AG08395 (cell line): ENCODE measurements around the gene PGBD4.

Source experiments
- DNase-seq: peaks from one replicate; pipeline ENCODE4 v3.0.0; 2012; ENCODE audit warnings: mixed read lengths, low spot score

The PGBD4 gene

DNA sequence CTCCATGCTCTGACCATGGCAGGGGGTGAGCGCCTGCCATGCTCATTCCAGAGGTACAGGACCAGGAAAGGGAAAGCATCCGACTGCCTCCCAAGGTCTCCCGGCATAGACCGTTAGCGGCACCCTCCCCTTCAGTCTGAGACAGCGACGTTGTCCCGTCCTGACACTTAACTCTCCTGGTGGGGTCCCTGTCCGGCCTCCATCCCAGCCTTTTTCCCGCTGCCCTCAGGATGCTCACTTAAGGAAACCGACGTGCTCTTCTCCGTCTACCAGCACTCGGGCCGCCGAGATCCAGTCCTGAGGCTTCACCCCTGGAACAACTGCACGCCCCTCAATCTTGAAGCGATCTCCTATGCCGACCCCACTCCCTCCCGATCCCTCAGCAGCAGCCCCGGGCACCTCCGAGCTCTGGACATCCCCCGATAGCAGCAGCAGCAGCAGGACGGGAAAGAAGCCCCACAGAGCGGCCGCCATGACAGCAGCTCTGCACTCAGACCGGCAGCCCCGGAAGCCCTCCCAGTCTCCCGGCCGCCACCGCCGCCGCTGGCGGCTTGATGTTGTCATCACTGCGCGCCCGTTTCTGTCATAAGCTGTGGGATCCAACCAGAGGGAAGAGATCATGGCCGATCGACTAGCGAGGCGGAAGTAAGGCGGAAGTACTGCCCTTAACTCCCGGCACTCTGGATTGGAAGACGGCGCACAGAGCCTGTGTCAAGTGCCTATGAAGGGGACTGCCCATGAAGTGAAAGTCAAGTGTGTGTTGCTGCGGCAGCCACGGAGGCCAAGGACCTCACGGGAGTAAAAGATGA, at the start of gene PGBD4, which contains the start of gene EMC7:
Gene PGBD4, plus strand, starts transcription at position 718 of the 809 bp plus-strand sequence. CDS start 449 bp downstream, outside the sequence.
Gene EMC7, minus strand, starts transcription at position 497 of the 809 bp plus-strand sequence. Its CDS starts 23 bp downstream, at position 474.
- DNase-seq: peak; percentile 98

DNA sequence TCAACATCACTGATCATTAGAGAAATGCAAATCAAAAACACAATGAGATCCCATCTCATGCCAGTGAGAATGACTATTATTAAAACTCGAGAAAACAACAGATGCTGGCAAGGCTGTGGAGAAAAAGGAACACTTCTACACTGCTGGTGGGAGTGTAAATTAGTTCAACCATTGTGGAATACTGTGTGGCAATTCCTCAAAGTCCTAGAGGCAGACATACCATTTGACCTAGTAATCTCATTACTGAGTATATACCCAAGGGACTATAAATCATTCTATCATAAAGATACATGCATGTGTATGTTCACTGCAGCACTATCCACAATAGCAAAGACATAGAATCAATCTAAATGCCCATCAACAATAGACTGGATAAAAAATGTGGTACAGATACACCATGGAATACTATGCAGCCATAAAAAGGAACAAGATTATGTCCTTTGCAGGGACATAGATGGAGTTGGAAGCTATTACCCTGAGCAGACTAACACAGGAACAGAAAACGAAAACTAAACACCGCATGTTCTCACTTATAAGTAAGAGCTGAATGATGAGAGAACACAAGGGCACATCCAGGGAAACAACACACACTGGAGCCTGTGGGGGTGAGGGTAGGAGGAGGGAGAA, 47.7 kb upstream of the PGBD4 start:
- no peak for DNase-seq

DNA sequence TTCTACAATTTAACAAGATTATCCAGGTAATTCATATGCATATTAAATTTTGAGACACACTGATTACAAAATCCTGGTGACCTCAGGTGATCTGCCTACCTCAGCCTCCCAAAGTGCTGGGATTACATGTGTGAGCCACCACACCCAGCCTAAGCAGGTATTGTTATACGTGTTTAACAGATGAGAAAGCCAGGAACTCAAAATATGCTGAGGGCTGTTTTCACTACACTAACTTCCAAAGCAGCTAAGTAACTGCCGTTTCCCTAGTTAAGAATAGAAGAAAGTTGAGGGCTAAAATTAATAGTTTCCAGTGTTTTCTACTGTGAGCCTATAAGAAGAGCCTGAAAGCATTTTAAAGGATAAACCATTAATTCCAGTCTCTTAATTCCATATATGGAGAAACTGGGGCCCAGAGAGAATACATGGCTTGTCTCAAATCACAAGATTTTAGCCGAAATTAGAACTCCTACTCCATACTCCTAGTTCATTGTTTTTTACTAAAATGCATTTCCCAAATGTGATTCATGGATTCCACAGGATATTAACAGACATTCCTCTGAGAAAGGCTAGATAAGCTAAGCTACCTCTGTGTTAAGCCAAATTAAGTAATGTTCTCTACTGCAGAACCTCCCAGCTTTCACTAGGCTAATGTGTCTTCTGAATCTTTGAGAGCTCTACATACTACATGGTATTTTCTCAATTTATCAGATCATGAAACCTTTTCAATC, 45.9 kb upstream of the PGBD4 start:
- DNase-seq: peak; percentile 72

DNA sequence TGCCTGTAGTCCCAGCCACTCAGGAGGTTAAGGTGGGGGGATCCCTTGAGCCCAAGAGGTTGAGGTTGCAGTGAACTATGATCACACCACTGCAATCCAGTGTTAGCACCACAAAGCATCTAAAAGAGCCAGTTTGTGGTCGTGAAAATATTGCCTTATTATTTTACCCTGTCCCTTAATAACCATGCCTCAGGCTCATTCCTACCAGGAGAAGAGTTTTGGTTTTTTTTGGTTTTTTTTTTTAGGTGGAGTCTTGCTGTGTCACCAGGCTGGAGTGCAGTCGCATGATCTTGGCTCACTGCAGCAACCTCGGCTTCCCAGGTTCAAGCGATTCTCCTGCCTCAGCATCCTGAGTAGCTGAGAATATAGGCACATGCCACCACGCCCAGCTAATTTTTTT, 45.0 kb upstream of the PGBD4 start:
- no peak for DNase-seq

DNA sequence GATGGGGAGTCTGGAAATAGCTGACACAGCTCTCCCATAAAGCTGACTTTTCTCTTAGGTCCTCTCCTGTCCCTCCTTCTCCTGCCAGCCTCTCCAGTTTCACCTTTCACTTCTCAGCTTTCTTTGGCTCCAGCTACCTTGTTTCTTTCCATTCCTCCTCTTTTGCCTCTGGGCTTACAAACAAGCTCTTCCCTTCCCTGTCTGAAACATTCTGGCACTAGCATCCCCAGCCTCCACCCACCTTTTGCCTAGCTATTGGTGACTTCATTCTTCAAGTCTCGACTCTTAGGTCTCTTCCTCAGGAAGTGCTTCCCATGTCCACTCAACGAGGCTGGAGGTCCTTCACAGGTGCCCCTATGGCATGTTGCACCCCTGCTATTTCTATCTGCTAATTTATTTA, 42.4 kb upstream of the PGBD4 start:
- no peak for DNase-seq

DNA sequence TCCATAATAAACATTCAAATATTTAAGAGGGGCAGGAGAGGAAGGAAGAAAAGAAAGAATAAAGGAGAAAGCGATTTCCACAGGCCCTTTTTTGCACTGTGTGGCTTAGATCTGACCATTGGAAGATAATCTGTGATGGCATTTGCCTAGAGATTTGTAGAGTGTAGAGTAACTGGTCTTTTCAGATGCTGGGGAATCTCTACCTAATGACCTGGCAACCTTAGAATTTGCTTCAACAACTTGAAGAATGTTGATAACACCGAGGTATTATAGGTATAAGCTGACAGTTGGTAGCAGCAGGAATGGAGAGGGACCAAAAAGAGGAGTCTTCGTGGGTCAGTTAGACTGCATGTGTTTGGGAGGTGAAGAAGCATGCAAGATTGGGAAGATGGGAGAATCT, 41.9 kb upstream of the PGBD4 start:
- DNase-seq: no peak

DNA sequence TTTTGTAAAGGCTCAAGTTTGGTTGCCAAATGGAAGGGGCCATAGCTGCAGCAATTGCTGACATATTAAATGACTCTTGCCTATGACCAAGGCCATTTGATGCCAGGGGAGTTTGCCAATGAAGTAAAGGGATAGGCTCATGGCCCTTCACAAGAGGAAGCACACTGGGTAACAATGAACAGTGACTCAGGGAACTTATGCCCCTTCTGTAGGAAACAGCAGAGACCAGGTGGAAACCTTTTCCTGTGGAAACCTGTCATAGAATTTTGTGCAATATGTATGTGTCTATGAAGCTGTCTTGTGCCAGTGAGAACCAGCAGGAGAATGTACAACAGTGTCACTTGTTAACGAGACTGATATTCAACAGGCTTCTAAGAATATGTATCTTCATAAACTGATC, 37.4 kb upstream of the PGBD4 start:
- no peak for DNase-seq

DNA sequence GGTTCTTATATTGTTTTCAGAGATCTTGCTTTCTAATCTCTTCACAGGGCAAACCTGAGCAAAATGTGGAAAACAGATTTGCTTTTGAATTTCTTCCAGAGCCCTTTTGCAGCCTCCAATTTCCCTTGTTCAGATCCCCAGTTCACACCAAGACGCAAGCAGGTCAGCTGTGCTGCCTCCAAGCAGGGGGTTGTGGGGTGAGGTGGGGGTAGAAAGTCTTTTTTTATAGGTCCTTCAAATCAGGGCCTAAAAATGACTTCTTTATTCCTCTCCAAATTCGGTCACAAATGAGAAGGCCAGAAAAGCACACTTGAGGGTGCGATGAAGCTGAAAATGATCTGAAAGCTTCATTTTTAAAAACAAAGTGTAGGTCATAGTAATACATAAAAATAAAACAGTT, 36.6 kb upstream of the PGBD4 start:
- no peak for DNase-seq

DNA sequence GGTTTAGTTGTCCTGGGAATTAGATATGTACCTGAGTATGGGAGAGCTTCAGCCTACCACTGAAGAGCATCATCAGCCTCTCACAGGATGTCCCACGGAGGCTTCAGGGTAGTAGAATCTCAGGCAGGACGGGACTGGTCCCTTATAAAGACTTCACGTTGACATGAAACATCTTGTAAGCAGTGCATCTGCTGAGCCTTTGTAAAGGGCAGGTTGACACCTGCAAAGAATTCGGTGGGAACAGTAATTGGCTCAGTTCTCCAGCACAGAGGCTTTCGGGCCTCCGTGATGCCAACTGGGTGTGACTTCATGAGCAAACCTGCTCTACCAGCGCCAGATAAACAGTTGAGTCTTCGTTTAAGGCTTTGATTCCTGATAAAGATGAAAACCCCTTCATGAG, 35.9 kb upstream of the PGBD4 start:
- DNase-seq: no peak

DNA sequence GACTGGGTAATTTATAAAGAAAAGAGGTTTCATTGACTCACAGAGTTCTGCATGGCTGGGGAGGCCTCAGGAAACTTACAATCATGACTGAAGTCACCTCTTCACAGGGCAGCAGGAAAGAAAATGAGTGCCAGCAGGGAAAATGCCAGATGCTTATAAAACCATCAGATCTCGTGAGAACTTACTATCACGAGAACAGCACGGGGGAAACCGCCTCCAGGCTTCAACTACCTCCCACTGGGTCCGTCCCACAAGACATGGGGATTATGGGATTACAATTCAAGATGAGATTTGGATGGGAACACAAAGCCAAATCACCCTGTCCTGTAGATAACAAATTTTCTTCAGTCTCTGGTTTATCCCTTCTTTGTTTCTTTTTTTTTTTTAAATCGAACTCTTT, 31.9 kb upstream of the PGBD4 start:
- DNase-seq: no peak

DNA sequence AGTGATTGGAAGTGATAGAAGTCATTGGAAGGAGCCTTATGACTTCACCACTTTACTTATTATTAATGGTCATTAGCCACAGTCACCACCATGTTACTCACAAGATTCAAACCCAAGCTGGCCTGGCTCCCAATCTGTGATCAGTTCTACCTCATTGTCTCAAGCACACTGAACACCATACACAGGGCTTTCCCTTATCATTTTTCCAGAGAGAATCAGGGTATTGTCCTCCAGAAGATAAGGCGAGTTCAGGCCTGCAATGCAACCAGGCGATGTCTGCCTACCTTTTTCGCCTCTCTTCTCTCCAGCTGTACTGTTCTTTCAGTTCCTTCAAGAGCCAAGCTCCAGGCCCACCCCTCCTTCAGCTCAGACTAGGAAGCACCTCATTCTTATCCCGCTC, 25.1 kb upstream of the PGBD4 start:
- DNase-seq: no peak

DNA sequence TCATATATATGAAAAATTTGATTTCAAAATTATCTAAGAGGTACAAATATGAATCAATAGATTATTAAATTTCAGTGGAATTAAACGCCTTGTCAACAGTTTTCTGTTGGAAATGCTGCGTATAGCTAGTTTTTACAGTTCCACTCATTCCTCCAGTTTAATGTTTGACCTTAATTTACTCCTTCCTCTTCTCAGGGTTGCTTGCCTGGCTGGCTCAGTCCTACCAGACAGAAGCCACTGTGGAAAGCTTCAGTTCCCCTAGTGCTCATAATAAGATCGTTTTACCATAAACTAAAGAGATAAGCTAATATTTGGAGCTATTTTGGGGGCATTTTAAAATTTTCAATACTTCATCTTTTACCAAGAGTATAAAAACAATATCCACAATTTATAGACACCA, 23.0 kb upstream of the PGBD4 start:
- no peak for DNase-seq

DNA sequence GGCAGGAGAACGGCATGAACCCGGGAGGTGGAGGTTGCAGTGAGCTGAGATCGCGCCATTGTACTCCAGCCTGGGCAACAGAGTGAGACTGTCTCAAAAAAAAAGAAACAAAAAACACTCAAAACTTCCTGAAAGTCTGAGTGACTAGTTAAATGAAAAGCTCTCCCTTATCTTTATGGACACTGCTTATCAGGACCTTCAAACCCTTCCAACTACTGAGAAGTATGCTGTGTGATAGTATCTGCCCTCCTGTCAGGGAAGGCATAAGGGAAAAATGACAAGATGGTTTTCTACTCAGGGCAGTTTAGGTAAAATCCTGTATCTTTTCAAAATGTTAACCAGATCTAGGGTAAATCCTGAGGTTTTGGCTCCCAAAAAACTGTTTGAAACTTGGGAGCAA, 22.0 kb upstream of the PGBD4 start:
- DNase-seq: no peak

DNA sequence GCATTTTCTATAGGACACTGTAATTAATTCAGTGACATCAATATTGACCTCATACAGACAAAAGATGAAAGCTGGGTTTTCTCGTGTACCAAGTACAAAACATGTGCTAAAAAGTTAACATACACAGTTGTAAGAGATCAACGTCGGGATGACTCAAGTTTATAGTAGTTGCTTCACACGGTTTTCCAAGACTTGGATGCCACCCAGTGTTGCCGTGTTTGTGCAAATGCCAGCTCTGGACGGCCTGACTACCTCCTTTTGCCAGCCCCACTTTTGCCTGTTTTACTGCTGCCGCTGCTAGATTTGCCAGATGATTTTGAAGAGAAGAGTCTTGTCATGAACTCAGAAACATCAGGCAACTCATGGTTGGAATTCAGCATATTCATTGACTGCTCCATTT, 17.8 kb upstream of the PGBD4 start:
- DNase-seq: peak; percentile 86

DNA sequence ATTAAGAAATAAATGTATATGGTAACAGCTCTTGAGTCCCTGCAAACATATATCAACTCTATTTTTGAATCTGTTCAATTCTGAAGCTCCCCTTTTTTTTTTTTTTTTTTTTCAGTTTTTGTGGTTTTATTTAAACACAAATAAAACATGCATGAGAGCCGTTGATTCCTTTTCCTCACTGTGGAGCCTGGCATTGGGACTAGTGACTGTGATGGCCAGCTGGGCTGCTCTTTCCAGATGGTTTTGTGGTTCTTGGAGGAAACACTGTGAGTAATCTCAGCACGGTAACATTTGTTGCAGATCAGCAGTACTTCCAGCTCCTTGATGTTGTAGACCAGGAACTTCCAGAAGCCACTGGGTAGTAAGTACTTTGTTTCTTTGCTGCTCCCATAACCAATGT, 16.1 kb upstream of the PGBD4 start:
- DNase-seq: peak; percentile 60

DNA sequence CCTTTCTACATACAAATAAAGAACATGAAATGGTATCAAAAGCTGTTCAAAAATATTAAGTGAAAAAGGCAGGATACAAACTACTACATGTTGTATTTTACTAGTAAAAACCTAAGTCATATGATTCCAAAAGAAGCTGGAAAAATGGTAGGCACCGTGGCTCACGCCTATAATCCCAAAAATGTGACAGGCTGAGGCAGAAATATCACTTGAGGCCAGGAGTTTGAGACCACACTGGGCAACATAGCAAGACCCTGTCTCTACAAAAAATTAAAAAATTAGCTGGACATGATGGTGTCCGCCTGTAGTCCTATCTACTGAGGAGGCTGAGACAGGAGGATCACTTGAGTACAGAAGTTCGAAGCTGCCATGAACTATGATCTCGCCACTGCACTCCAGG, 2.0 kb upstream of the PGBD4 start:
- no peak for DNase-seq

DNA sequence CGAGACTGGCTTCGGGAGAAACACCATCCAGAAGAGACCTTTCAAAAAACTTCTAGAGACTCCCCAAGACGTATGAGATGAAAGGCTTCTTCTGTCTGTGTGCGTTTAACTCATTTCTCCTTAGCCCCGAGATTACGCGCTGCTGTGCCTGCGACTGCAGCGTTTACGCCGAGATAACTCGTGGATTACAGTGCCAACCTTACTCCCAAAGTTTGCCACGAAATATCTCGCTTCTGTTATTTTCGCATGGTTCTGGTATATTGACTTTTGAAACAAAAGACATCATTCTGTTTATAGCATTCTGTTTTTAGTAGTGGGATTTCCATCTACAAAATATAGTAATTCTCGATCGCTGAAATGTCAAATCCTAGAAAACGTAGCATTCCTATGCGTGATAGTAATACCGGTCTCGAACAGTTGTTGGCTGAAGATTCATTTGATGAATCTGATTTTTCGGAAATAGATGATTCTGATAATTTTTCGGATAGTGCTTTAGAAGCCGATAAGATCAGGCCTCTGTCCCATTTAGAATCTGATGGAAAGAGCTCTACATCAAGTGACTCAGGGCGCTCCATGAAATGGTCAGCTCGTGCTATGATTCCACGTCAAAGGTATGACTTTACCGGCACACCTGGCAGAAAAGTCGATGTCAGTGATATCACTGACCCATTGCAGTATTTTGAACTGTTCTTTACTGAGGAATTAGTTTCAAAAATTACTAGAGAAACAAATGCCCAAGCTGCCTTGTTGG, 467 bp downstream of the PGBD4 start:
- DNase-seq: no peak

DNA sequence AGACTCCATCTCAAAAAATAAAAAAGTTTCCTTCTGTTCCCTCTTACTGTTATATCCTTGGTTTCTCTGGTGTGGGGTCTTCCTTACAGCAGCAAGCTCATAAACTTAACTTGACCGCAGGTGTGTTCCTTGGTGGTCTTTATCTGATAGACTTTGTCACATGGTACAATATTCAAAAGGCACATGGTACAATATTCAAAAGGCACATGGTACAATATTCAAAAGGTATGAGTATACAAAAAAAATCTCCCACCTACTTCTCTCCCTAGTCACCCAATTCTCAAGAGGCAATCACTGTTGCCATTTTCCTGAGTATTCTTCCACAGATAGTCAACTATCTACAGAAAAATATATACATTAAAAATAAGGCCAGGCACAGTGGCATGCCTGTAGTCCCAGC, 4.5 kb downstream of the PGBD4 start:
- DNase-seq: no peak

DNA sequence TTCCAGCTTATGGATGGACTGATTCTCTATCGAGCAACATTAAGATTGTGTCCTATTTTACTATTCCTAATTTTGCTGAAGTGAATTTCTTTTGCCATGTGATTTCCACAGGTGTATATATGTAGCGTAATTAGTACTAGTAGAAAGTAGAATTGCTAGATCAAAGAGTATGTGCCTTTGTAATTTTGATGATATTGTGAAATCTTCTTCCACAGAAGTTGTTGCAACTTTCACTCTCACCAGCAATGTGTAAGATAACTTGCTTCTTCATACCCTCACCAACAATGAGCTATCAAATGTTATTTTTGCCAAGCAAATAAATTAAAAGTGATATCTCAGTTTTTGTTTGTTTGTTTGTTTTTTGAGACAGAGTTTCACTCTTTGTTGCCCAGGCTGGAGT, 5.4 kb downstream of the PGBD4 start:
- no peak for DNase-seq

DNA sequence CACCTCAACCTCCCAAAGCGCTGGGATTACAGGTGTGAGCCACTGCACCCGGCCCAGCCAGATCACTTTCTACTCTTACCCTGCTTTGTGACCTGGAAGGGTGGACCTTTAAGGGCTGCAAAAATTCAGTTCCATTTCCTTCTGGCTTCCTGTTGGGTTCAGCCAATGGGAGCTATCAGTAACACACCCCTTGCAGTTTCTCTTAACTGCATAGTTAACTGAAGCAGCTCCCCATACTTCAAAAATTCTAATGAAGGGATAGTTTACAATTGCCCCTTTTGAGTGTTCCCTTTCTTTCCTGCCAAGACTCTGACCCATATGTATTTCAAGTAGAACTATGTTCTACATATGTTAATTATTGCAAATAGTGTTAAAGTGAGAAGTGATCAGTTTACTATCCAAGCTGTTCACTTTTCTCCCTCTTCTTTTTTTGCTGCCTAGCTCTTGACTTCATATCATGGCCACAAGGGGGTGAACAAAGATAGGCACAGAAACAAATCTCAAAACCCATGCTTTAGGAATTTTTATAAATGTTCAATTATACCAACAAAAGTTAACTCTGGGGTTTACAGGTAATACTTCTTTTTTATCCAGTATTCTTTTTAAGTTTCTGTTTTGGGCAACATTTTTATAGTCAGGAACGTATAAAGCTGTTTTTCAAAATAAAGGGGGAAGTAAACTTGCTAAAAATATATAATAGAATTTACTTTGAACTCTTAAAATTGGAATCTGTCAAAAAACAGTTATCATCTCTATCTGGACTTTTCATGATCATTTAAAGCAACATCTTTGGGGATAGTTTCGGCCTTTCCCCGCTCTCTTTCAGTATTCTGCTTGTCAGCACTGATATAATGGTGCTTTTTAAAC, 8.1 kb downstream of the PGBD4 start:
- peak; percentile 36 for DNase-seq

DNA sequence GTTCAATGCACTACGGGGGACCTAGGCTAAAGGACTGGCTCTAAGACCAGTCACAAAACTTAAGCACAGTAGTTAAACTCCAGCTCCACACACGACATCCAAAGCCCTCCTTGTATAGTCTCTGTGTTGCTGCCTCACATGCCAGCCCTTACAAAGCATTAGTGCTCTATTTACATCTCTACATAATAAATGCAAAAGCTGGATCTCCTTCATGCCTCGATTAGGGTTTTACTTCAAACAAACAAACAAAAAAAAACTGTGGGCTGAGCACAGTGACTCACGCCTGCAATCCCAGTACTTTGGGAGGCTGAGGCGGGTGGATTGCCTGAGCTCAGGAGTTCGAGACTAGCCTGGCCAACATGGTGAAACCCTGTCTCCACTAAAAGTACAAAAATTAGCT, 9.6 kb downstream of the PGBD4 start:
- DNase-seq: no peak
